Astrocyte (in vitro differentiated cells and primary cell): Measurements from ENCODE around the gene RAD54L2.

Experiments used
- CTCF ChIP-seq: IDR thresholded peaks from 2 replicates; pipeline ENCODE4 v1.5.1; 2011; ENCODE audit warnings: low read depth, mild to moderate bottlenecking, inconsistent platforms, low read length, moderate library complexity; ENCODE audit not compliant: insufficient read depth
- EZH2 ChIP-seq: IDR thresholded peaks from 2 replicates; pipeline ENCODE4 v1.6.1; 2012; ENCODE audit warnings: mild to moderate bottlenecking, low read length, inconsistent platforms; ENCODE audit not compliant: insufficient read depth

- TF ChIP-seq CTCF (no peak), EZH2 (no peak)
Measured at GRCh38 chr3:51544011-51544775, 5.7 kb downstream of the RAD54L2 start.
